GM23338 (cell line): ENCODE results near the gene IDI2. TPM values are rescaled to one million over a fixed set of nuclear protein-coding genes. Genes with fewer than 3 reads are reported as not detected.

ENCODE experiments used
- ATAC-seq: fragments of 200-7000 bp; cut with Tn5 transposase; 3 replicates; pipeline ENCODE4 v1.9.1; 2020
- DNase-seq: peaks from one replicate; pipeline ENCODE4 v3.0.0-alpha.2; 2015; ENCODE audit warnings: low spot score
- H2AFZ ChIP-seq: fragments of 200-600 bp; sonication (generic); 2 replicates; pipeline ENCODE4 v1.8.0; 2016; ENCODE audit warnings: antibody characterized with exemption, mild to moderate bottlenecking, moderate library complexity
- H3F3A ChIP-seq: fragments of 200-600 bp; sonication (generic); replicated peaks from 2 replicates; pipeline ENCODE4 v1.8.0; 2017; ENCODE audit warnings: antibody characterized with exemption, mixed run types, low read depth
- H3K27ac ChIP-seq: fragments of 200-600 bp; sonication (generic); 2 replicates; pipeline ENCODE4 v1.6.1; 2016; ENCODE audit warnings: low read depth
- H3K27me3 ChIP-seq: fragments of 200-600 bp; sonication (generic); 2 replicates; pipeline ENCODE4 v1.8.0; 2016; ENCODE audit warnings: mild to moderate bottlenecking, mixed run types, moderate library complexity; ENCODE audit not compliant: insufficient read depth
- H3K36me3 ChIP-seq: fragments of 200-600 bp; sonication (generic); 2 replicates; pipeline ENCODE4 v1.8.0; 2016; ENCODE audit warnings: mild to moderate bottlenecking; ENCODE audit not compliant: insufficient read depth
- H3K4me1 ChIP-seq: fragments of 200-600 bp; sonication (generic); 2 replicates; pipeline ENCODE4 v1.8.0; 2016; ENCODE audit warnings: mild to moderate bottlenecking, moderate library complexity; ENCODE audit not compliant: insufficient read depth
- H3K4me2 ChIP-seq: fragments of 200-600 bp; sonication (generic); 2 replicates; pipeline ENCODE4 v1.7.1; 2017; ENCODE audit warnings: mixed run types
- H3K4me3 ChIP-seq: fragments of 200-600 bp; sonication (generic); 2 replicates; pipeline ENCODE4 v1.6.1; 2016; ENCODE audit warnings: mixed run types
- H3K79me2 ChIP-seq: fragments of 200-600 bp; sonication (generic); replicated peaks from 2 replicates; pipeline ENCODE4 v1.8.0; 2017; ENCODE audit warnings: mild to moderate bottlenecking; ENCODE audit not compliant: insufficient read depth
- H3K9me2 ChIP-seq: fragments of 200-600 bp; sonication (generic); 2 replicates; pipeline ENCODE4 v1.8.0; 2017; ENCODE audit not compliant: insufficient read depth
- H4K20me1 ChIP-seq: fragments of 200-600 bp; sonication (generic); replicated peaks from 2 replicates; pipeline ENCODE4 v1.8.0; 2017; ENCODE audit warnings: mild to moderate bottlenecking; ENCODE audit not compliant: insufficient read depth
- H3K27ac Mint-ChIP-seq: 2 replicates; pipeline ENCODE4 v1.8.0; 2020; ENCODE audit warnings: inconsistent platforms, mild to moderate bottlenecking, moderate library complexity, mixed read lengths
- H3K27me3 Mint-ChIP-seq: 3 replicates; pipeline ENCODE4 v1.8.0; 2022; ENCODE audit warnings: low read depth, mild to moderate bottlenecking, moderate library complexity, mixed read lengths, inconsistent platforms; ENCODE audit not compliant: insufficient read depth, poor library complexity
- H3K36me3 Mint-ChIP-seq: 3 replicates; pipeline ENCODE4 v1.8.0; 2021; ENCODE audit warnings: low read depth, mild to moderate bottlenecking, inconsistent platforms, moderate library complexity, mixed read lengths
- H3K4me1 Mint-ChIP-seq: 3 replicates; pipeline ENCODE4 v1.8.0; 2020; ENCODE audit warnings: mild to moderate bottlenecking, inconsistent platforms, mixed read lengths
- H3K4me3 Mint-ChIP-seq: 3 replicates; pipeline ENCODE4 v1.8.0; 2021; ENCODE audit warnings: moderate library complexity, mild to moderate bottlenecking, inconsistent platforms, mixed read lengths
- H3K9me3 Mint-ChIP-seq: 3 replicates; pipeline ENCODE4 v1.8.0; 2020; ENCODE audit warnings: moderate library complexity, mild to moderate bottlenecking, inconsistent platforms, mixed read lengths
- CREB1 ChIP-seq: fragments of 250-450 bp; sonication (Bioruptor Pico); IDR thresholded peaks from 2 replicates; pipeline ENCODE4 v1.5.0; 2020; ENCODE audit warnings: low read depth, mild to moderate bottlenecking, moderate library complexity
- ETS1 ChIP-seq: IDR thresholded peaks from 2 replicates; pipeline ENCODE4 v1.6.1; 2016; ENCODE audit warnings: antibody characterized with exemption
- EZH2 ChIP-seq: fragments of 200-600 bp; sonication (generic); IDR thresholded peaks from one replicate; pipeline ENCODE4 v1.8.0; 2017; ENCODE audit warnings: antibody characterized with exemption, mild to moderate bottlenecking, low read depth; ENCODE audit not compliant: unreplicated experiment
- EZH2phosphoT487 ChIP-seq: fragments of 200-600 bp; sonication (generic); IDR thresholded peaks from one replicate; pipeline ENCODE4 v1.8.1; 2018; ENCODE audit warnings: antibody characterized with exemption; ENCODE audit not compliant: unreplicated experiment
- NANOG ChIP-seq: IDR thresholded peaks from 2 replicates; pipeline ENCODE4 v1.6.1; 2016; ENCODE audit warnings: antibody characterized with exemption, borderline replicate concordance
- POLR2AphosphoS5 ChIP-seq: IDR thresholded peaks from 2 replicates; pipeline ENCODE4 v1.6.1; 2016; ENCODE audit warnings: antibody characterized with exemption, low read depth
- STAT1 ChIP-seq: IDR thresholded peaks from one replicate; pipeline ENCODE4 v1.6.1; 2016; ENCODE audit warnings: antibody characterized with exemption; ENCODE audit not compliant: unreplicated experiment
- ZNF114 ChIP-seq: fragments of 250-450 bp; sonication (Bioruptor Pico); IDR thresholded peaks from 2 replicates; pipeline ENCODE4 v1.5.0; 2020; ENCODE audit warnings: mild to moderate bottlenecking, moderate library complexity
- ZNF331 ChIP-seq: fragments of 250-450 bp; sonication (Bioruptor Pico); IDR thresholded peaks from 2 replicates; pipeline ENCODE4 v1.5.0; 2020; ENCODE audit warnings: low read depth, mild to moderate bottlenecking, moderate library complexity
- ZNF462 ChIP-seq: fragments of 250-450 bp; sonication (Bioruptor Pico); IDR thresholded peaks from 2 replicates; pipeline ENCODE4 v1.5.0; 2020; ENCODE audit warnings: mild to moderate bottlenecking, moderate library complexity
- polyA plus RNA-seq: library from polyadenylated mRNA; unstranded; fragments of >200 nt; fragmentation: Nextera tagmentation; extraction: Ambion mirVana; gene quantifications from 2 replicates; pipeline ENCODE4 v1.2.1, GENCODE V29; 2016
- total RNA-seq: library from RNA; depleted of rRNA; stranded (reverse); fragments of >200 nt; shearing (Covaris generic); gene quantifications from 2 replicates; pipeline ENCODE4 v1.2.3, GENCODE V29; 2014
- TF ChIP-seq, protein P1 (sequence below): IDR thresholded peaks from one replicate; pipeline ENCODE4 v1.6.1; 2018; ENCODE audit warnings: antibody characterized with exemption; ENCODE audit not compliant: unreplicated experiment
- TF ChIP-seq, protein P2 (sequence below), 2 experiments: fragments of 200-600 bp in 1 of 2; sonication (generic) in 1 of 2; conservative IDR thresholded peaks; 2 replicates each; pipeline versions ENCODE4 v1.5.1 to v1.6.1; 2016 to 2017; ENCODE audit warnings: antibody characterized with exemption in 2 of 2, low read depth in 2 of 2, mild to moderate bottlenecking in 2 of 2, moderate library complexity in 1 of 2

Gene IDI2
- total and polyA plus RNA-seq, 2 experiments from 2014 or later: not detected

DNA sequence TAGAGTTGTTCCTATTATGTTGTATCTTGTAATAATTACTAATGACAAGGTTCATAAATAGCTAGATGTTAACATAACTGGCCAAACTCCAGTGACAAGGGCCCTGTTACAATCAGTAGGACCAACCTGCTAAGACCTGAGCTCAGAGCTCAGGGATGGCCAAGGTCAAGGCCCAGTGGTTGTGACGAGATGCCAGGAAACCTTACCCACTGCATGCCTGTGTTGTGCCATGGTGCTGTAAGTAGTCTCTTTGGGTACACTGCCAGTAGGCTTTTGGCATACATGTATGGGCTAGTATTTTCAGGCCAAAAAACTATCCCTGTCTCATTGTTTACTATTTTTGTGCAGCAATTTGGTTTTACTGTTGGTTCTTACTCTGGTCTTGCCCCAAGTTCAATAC, 7.9 kb upstream of the IDI2 start:
- DNase-seq (no peak), ATAC-seq (no peak)
- Mint-ChIP-seq H3K4me3 (no peak overlapping the region), H3K27me3 (no peaks in the 10 kb centered on the region), H3K27ac (no peak overlapping the region), H3K36me3 (peaks cover 5% of the 10 kb centered on the region; the same call in 2 of the 3 replicates), H3K9me3 (no peaks in the 10 kb centered on the region), H3K4me1 (peaks cover 12% of the 10 kb centered on the region; the same call in 2 of the 3 replicates)
- H2AFZ ChIP-seq: no peak overlapping the region
- H3K79me2 ChIP-seq: no peaks in the 10 kb centered on the region
- no peaks in the 10 kb centered on the region for H3K9me2 ChIP-seq
- TF ChIP-seq CREB1 (CRISPR knock-in tag) (no peak), ETS1 (no peak), EZH2 (no peak), ZNF114 (CRISPR knock-in tag) (no peak), ZNF462 (CRISPR knock-in tag) (no peak), NANOG (no peak), STAT1 (no peak), ZNF331 (CRISPR knock-in tag) (no peak), EZH2phosphoT487 (no peak), POLR2AphosphoS5 (no peak)
- TF ChIP-seq, protein P1, sequence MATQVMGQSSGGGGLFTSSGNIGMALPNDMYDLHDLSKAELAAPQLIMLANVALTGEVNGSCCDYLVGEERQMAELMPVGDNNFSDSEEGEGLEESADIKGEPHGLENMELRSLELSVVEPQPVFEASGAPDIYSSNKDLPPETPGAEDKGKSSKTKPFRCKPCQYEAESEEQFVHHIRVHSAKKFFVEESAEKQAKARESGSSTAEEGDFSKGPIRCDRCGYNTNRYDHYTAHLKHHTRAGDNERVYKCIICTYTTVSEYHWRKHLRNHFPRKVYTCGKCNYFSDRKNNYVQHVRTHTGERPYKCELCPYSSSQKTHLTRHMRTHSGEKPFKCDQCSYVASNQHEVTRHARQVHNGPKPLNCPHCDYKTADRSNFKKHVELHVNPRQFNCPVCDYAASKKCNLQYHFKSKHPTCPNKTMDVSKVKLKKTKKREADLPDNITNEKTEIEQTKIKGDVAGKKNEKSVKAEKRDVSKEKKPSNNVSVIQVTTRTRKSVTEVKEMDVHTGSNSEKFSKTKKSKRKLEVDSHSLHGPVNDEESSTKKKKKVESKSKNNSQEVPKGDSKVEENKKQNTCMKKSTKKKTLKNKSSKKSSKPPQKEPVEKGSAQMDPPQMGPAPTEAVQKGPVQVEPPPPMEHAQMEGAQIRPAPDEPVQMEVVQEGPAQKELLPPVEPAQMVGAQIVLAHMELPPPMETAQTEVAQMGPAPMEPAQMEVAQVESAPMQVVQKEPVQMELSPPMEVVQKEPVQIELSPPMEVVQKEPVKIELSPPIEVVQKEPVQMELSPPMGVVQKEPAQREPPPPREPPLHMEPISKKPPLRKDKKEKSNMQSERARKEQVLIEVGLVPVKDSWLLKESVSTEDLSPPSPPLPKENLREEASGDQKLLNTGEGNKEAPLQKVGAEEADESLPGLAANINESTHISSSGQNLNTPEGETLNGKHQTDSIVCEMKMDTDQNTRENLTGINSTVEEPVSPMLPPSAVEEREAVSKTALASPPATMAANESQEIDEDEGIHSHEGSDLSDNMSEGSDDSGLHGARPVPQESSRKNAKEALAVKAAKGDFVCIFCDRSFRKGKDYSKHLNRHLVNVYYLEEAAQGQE: no peak
- TF ChIP-seq, protein P2, sequence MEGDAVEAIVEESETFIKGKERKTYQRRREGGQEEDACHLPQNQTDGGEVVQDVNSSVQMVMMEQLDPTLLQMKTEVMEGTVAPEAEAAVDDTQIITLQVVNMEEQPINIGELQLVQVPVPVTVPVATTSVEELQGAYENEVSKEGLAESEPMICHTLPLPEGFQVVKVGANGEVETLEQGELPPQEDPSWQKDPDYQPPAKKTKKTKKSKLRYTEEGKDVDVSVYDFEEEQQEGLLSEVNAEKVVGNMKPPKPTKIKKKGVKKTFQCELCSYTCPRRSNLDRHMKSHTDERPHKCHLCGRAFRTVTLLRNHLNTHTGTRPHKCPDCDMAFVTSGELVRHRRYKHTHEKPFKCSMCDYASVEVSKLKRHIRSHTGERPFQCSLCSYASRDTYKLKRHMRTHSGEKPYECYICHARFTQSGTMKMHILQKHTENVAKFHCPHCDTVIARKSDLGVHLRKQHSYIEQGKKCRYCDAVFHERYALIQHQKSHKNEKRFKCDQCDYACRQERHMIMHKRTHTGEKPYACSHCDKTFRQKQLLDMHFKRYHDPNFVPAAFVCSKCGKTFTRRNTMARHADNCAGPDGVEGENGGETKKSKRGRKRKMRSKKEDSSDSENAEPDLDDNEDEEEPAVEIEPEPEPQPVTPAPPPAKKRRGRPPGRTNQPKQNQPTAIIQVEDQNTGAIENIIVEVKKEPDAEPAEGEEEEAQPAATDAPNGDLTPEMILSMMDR (conservative IDR thresholded peaks at IDR 0.05; ENCODE audit: low read depth in 2 of 2): no peak
- no peak overlapping the region for H3K27ac ChIP-seq
- H3K4me3 ChIP-seq: no peak overlapping the region
- no peaks in the 10 kb centered on the region for H3K36me3 ChIP-seq
- peaks cover 11% of the 10 kb centered on the region; the same call in 1 of the 2 replicates for H3K4me1 ChIP-seq
- no peaks in the 10 kb centered on the region for H3K27me3 ChIP-seq
- H4K20me1 ChIP-seq: peaks cover 10% of the 10 kb centered on the region; the same call in 1 of the 2 replicates
- no peak overlapping the region for H3K4me2 ChIP-seq
- peaks cover 9% of the 10 kb centered on the region; the same call in 1 of the 2 replicates for H3F3A ChIP-seq
